Endothelial cell of umbilical vein (primary cell): ENCODE data around the gene CTBP1. TPM values are rescaled to one million over a fixed set of nuclear protein-coding genes. Genes with fewer than 3 reads are reported as not detected.

ENCODE experiments used
- BruUV-seq: library from RNA; stranded (reverse); fragments of 400-500 nt; replicated peaks from 2 replicates; lab custom pipeline; 2021; lab: Mats Ljungman, UMichigan
- CTCF ChIA-PET: fragments of 300-600, 350-600 bp; sonication (Branson Sonifier 250); formaldehyde crosslinking; loops from one replicate; lab custom pipeline; 2021; ENCODE audit warnings: antibody characterized with exemption, inconsistent platforms; lab: Charles Lee
- POLR2A ChIA-PET: fragments of 300-600, 350-600 bp; sonication (Branson Sonifier 250); formaldehyde crosslinking; loops from one replicate; lab custom pipeline; 2021; ENCODE audit warnings: antibody characterized with exemption, inconsistent platforms; lab: Charles Lee
- DNase-seq: peaks from one replicate; pipeline ENCODE4 v3.0.0-alpha.2; 2011; ENCODE audit warnings: low read depth, low spot score
- FAIRE-seq: peaks from 2 replicates; lab custom pipeline; 2011; peaks lifted over from hg19 to GRCh38; lab: Jason Lieb, UNC
- H2AFZ ChIP-seq: 2 replicates; pipeline ENCODE4 v1.6.0; 2012; ENCODE audit warnings: low read depth, low read length, control low read depth, inconsistent platforms
- H3K27ac ChIP-seq: 2 replicates; pipeline ENCODE4 v1.5.1; 2011; ENCODE audit warnings: low read depth, mild to moderate bottlenecking, control low read depth, low read length, moderate library complexity; ENCODE audit not compliant: insufficient read depth
- H3K27me3 ChIP-seq, 2 experiments: 2 replicates each; pipeline versions ENCODE4 v1.6.0 to v1.6.1; 2011; ENCODE audit warnings: low read length in 2 of 2, mixed read lengths in 1 of 2; ENCODE audit not compliant: control insufficient read depth in 2 of 2, insufficient read depth in 2 of 2
- H3K36me3 ChIP-seq, 2 experiments: 2 replicates in 1 of 2; 3 replicates in 1 of 2; pipeline ENCODE4 v1.5.1; 2011; ENCODE audit warnings: low read length in 2 of 2, mild to moderate bottlenecking in 1 of 2, moderate library complexity in 1 of 2; ENCODE audit not compliant: control insufficient read depth in 2 of 2, insufficient read depth in 2 of 2; ENCODE audit errors: extremely low read depth in 1 of 2
- H3K4me1 ChIP-seq: 3 replicates; pipeline ENCODE4 v1.5.1; 2011; ENCODE audit warnings: mild to moderate bottlenecking, low read length; ENCODE audit not compliant: control insufficient read depth, insufficient read depth; ENCODE audit errors: extremely low read depth
- H3K4me2 ChIP-seq: 2 replicates; pipeline ENCODE4 v1.6.1; 2011; ENCODE audit warnings: low read length, control low read depth, mixed read lengths; ENCODE audit not compliant: insufficient read depth
- H3K4me3 ChIP-seq, 3 experiments: fragments of 200-600 bp in 1 of 3; sonication (generic), shearing (Covaris generic) in 1 of 3; replicated peaks in 1 of 3; 2 replicates each; pipeline ENCODE4 v1.5.1; 2011 to 2016; ENCODE audit warnings: control low read depth in 3 of 3, low read length in 3 of 3, mild to moderate bottlenecking in 2 of 3, inconsistent platforms in 1 of 3, low read depth in 1 of 3, moderate library complexity in 1 of 3; ENCODE audit not compliant: insufficient read depth in 1 of 3
- H3K79me2 ChIP-seq: 2 replicates; pipeline ENCODE4 v1.6.0; 2012; ENCODE audit warnings: low read length, inconsistent platforms; ENCODE audit not compliant: control insufficient read depth, insufficient read depth
- H3K9ac ChIP-seq: replicated peaks from 2 replicates; pipeline ENCODE3; 2011; ENCODE audit warnings: low read length, control low read depth; ENCODE audit not compliant: insufficient read depth; ENCODE audit errors: extremely low read depth
- H3K9me1 ChIP-seq: replicated peaks from 3 replicates; pipeline ENCODE4 v1.6.0; 2011; ENCODE audit warnings: mild to moderate bottlenecking, low read length; ENCODE audit not compliant: control insufficient read depth, insufficient read depth; ENCODE audit errors: extremely low read depth
- H3K9me3 ChIP-seq: replicated peaks from 2 replicates; pipeline ENCODE4 v1.5.1; 2012; ENCODE audit warnings: low read length, inconsistent platforms; ENCODE audit not compliant: control insufficient read depth, insufficient read depth
- H4K20me1 ChIP-seq: replicated peaks from 2 replicates; pipeline ENCODE3; 2011; ENCODE audit warnings: mild to moderate bottlenecking, low read length; ENCODE audit not compliant: control insufficient read depth, insufficient read depth; ENCODE audit errors: extremely low read depth
- CTCF ChIP-seq, 2 donors: IDR thresholded peaks; 1 replicate in 1 of 2; 2 replicates in 1 of 2; pipeline ENCODE4 v1.5.1; 2011; ENCODE audit warnings: low read length in 2 of 2, mild to moderate bottlenecking in 2 of 2, moderate library complexity in 2 of 2, control low read depth in 1 of 2, inconsistent platforms in 1 of 2, low read depth in 1 of 2; ENCODE audit not compliant: insufficient read depth in 1 of 2; ENCODE audit errors: extremely low read depth in 1 of 2
- EZH2 ChIP-seq: IDR thresholded peaks from 2 replicates; pipeline ENCODE4 v1.6.1; 2012; ENCODE audit warnings: borderline replicate concordance, low read depth, mild to moderate bottlenecking, moderate library complexity, low read length, inconsistent platforms; ENCODE audit not compliant: severe bottlenecking
- FOS ChIP-seq: IDR thresholded peaks from 2 replicates; pipeline ENCODE4 v1.6.1; 2011; ENCODE audit warnings: mild to moderate bottlenecking, low read length, moderate library complexity, borderline replicate concordance; ENCODE audit not compliant: insufficient read depth
- GATA2 ChIP-seq: IDR thresholded peaks from 2 replicates; pipeline ENCODE4 v1.7.0; 2011; ENCODE audit warnings: low read depth, mild to moderate bottlenecking, moderate library complexity, mixed read lengths, low read length; ENCODE audit not compliant: insufficient read length, insufficient read depth
- JUN ChIP-seq: IDR thresholded peaks from 2 replicates; pipeline ENCODE4 v1.6.1; 2011; ENCODE audit warnings: borderline replicate concordance, low read depth; ENCODE audit not compliant: insufficient read length, insufficient read depth
- MAX ChIP-seq: IDR thresholded peaks from 2 replicates; pipeline ENCODE4 v1.6.1; 2011; ENCODE audit not compliant: insufficient read depth, insufficient read length
- dilution Hi-C: fragments of 300-500 bp; cut with MboI; formaldehyde crosslinking; loops from one replicate; pipeline ENCODE4 v1.15.0; 2019; ENCODE audit warnings: low sequenced_read_pairs; ENCODE audit not compliant: extremely low pct_ligation_motif_present
- intact Hi-C: fragments of 100-400 bp; cut with micrococcal nuclease; formaldehyde crosslinking; loops from one replicate; pipeline ENCODE4 v1.10.0; 2022
- polyA plus RNA-seq, 4 experiments: library from polyadenylated mRNA; depleted of rRNA in 3 of 4; stranded (reverse) in 3 of 4; unstranded in 1 of 4; fragments of >200 nt; gene quantifications; 2 replicates each; pipeline versions ENCODE4 v1.2.1 to v1.2.3, GENCODE V29; 2011 to 2012; ENCODE audit warnings: missing spikeins in 1 of 4
- total RNA-seq: library from RNA; stranded (reverse); gene quantifications from 2 replicates; pipeline ENCODE4 v1.2.3, GENCODE V29; 2021

Gene CTBP1
- total and polyA plus RNA-seq, 2 donors (not counting 3 experiments of a cell fraction or from before 2014, with no cell fraction given): 165 to 167 TPM

GRCh38 chr4:1276984-1277383 is 28.1 kb upstream of the CTBP1 start:
- ChIA-PET POLR2A (no interaction called here), CTCF (interaction anchor here (1.4 to 1.5 kb wide), 2 partner anchors 9 kb away, joined by 5 to 6 read pairs; no protein-coding TSS in a partner anchor)
- Histone ChIP-seq H3K9me1 (no peaks in the 10 kb centered on the region), H4K20me1 (no peaks in the 10 kb centered on the region), H3K4me2 (no peak overlapping the region), H3K9ac (no peak overlapping the region), H3K36me3 (no peaks in the 10 kb centered on the region), H3K4me1 (no peaks in the 10 kb centered on the region), H2AFZ (no peak overlapping the region), H3K4me3 (no peak overlapping the region), H3K27ac (no peak overlapping the region), H3K9me3 (no peaks in the 10 kb centered on the region), H3K27me3 (no peaks in the 10 kb centered on the region), H3K79me2 (no peaks in the 10 kb centered on the region)
- no TSS peak for BruUV-seq
- TF ChIP-seq MAX: no peak
- TF ChIP-seq CTCF (IDR thresholded peaks at IDR 0.05; ENCODE audit: extremely low read depth in 1 of 2, insufficient read depth in 1 of 2, low read depth in 1 of 2, low read length in 2 of 2): no peak
- TF ChIP-seq FOS: no peak
- TF ChIP-seq GATA2: no peak
- no peak for TF ChIP-seq EZH2
- TF ChIP-seq JUN: no peak
- intact Hi-C loops: no loop called here
- dilution Hi-C loops: no loop called here
- FAIRE-seq: no peak
- DNase-seq: no peak
